ENCODE measurements around the gene PLCB3.

PLCB3 gene

DNA sequence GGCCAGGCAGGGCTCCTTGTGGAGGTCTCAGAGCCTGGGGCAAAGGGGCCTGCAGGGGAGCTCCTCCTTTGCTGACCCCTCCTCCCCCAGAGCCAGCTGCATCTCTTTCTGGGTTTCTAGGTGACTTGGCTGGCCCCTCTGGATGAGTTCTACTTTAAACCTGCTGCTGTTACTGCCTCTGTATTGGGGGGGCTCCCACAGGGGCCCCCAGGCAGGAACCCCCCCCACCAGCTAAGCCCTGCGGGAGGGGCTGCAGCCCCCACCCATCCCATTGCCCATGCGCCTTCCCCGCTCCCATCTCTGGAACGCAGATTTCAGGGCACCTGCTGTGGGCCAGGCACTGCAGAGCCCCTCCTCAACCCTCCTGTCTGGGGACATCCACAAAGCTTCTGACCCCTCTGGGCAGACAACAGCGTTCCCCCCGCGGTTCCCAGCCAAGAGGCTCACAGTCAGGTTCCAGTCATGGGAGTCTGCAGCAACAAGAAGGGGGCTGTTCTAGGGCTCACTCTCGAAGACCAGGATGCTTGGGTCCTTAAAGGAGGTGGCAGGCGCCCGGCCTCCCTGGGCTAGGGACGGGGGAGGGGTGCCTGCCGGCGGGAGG, 815 bp upstream of the PLCB3 start:
- H4K20me1 ChIP-seq (ENCODE audit: insufficient read depth, low read length) = no peaks in the 10 kb centered on the region
- no peaks in the 10 kb centered on the region for H3K9me2 ChIP-seq (ENCODE audit: low read depth, low read length)
- H3K79me2 ChIP-seq (ENCODE audit: insufficient read depth, low read length) = no peaks in the 10 kb centered on the region; the same call in 1 of the 2 replicates
- peak overlapping the region; percentile 71 for H3K9ac ChIP-seq (ENCODE audit: low read length)
- no peak overlapping the region for H2AFZ ChIP-seq (ENCODE audit: low read length)
- H3K36me3 ChIP-seq (ENCODE audit: insufficient read depth, low read length) = 0 out of 2 replicates have a peak, but pooled peaks cover 7% of the 10 kb centered on the region
- peak overlapping the region; percentile 93 for H3K4me2 ChIP-seq (ENCODE audit: low read length)
- H3K27me3 ChIP-seq (ENCODE audit: insufficient read depth, low read length) = no peaks in the 10 kb centered on the region
- 0 out of 2 replicates have a peak, but pooled peaks cover 3% of the 10 kb centered on the region for H3F3A ChIP-seq (ENCODE audit: insufficient read depth, low read length)
- H3K9me3 ChIP-seq (ENCODE audit: low read length) = no peaks in the 10 kb centered on the region
- H3K4me1 ChIP-seq (ENCODE audit: insufficient read depth, low read length, severe bottlenecking) = peaks cover 39% of the 10 kb centered on the region
- no peak for TF ChIP-seq CTCF (IDR thresholded peaks at IDR 0.05; ENCODE audit: low read length)
- no peak for TF ChIP-seq EZH2 (IDR thresholded peaks at IDR 0.05; ENCODE audit: borderline replicate concordance, low read length)
- no peak overlapping the region for H3K27ac ChIP-seq (ENCODE audit: low read depth, low read length, poor library complexity, severe bottlenecking)
- peak overlapping the region; percentile 71 for H3K4me3 ChIP-seq (ENCODE audit: low read depth, low read length, poor library complexity, severe bottlenecking)

DNA sequence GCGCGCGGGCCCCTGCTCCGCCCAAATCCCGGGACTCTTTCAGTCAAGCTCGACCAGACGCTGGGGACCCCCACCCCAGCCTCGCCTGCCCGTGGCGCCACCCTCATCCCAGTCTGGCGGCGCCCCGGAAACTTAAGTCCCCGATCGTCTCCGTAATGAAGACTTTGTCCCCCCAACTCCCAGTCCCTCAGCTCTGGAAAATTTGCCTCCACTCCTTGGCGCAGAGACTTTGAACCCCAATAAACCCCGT, 348 bp downstream of the PLCB3 start:
- Histone ChIP-seq H3K9me2 (ENCODE audit: low read depth, low read length) (no peaks in the 10 kb centered on the region), H3K27ac (ENCODE audit: low read depth, low read length, poor library complexity, severe bottlenecking) (no peak overlapping the region), H3K79me2 (ENCODE audit: insufficient read depth, low read length) (no peaks in the 10 kb centered on the region), H3K9me3 (ENCODE audit: low read length) (no peaks in the 10 kb centered on the region), H3K27me3 (ENCODE audit: insufficient read depth, low read length) (no peaks in the 10 kb centered on the region), H3F3A (ENCODE audit: insufficient read depth, low read length) (0 out of 2 replicates have a peak, but pooled peaks cover 3% of the 10 kb centered on the region), H3K36me3 (ENCODE audit: insufficient read depth, low read length) (0 out of 2 replicates have a peak, but pooled peaks cover 7% of the 10 kb centered on the region), H3K9ac (ENCODE audit: low read length) (peak overlapping the region; percentile 79), H4K20me1 (ENCODE audit: insufficient read depth, low read length) (no peaks in the 10 kb centered on the region), H2AFZ (ENCODE audit: low read length) (no peak overlapping the region), H3K4me2 (ENCODE audit: low read length) (peak overlapping the region; percentile 91), H3K4me1 (ENCODE audit: insufficient read depth, low read length, severe bottlenecking) (peaks cover 38% of the 10 kb centered on the region), H3K4me3 (ENCODE audit: low read depth, low read length, poor library complexity, severe bottlenecking) (peak overlapping the region; percentile 71)
- TF ChIP-seq CTCF (IDR thresholded peaks at IDR 0.05; ENCODE audit: low read length) (no peak), EZH2 (IDR thresholded peaks at IDR 0.05; ENCODE audit: borderline replicate concordance, low read length) (no peak)

DNA sequence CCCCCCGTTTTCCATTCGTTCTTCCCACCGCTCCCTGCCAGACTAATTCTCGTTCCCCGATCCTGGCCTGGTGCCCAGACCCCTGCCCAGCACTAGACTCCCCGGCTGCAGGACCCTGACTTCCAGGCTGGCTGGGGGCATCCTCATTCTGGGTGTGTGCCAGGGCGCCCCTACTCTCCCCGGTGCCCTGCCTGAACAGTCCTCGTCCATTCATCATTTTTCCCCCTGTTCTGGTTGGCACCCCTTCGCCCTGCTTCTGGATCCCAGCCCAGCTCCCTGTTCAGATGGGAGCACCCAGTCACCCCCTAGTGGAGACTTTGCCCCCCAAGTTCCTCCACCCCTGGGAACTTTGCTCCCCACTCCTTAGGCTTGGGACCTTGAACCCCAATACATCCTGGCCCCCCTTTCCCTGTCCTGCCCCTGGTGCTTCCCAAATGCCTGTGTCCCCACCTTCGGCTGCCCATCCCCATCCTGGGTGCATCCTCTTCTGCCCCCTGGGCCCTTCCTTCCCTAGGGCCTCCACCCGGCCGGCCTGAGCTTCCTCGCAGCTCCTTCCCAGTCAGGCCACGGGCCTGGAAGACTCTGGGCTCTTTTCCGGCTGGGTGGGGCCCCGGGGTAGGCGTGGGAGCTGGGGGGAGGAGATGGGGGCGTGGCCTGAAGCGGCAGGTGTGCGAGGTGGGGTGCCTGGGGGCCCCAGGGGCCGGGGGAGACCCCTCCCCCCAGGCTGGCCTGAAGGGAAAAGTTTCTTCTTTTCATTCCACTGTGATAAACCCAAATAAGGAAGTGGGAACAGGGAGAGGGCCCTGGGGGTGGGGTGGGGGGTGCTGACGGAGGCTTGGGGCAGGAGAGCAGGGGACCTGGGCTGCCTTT, 908 bp downstream of the PLCB3 start:
- H3K9ac ChIP-seq (ENCODE audit: low read length) = peak overlapping the region; percentile 79
- H3K9me2 ChIP-seq (ENCODE audit: low read depth, low read length) = no peaks in the 10 kb centered on the region
- no peak overlapping the region for H3K27ac ChIP-seq (ENCODE audit: low read depth, low read length, poor library complexity, severe bottlenecking)
- H3K4me3 ChIP-seq (ENCODE audit: low read depth, low read length, poor library complexity, severe bottlenecking) = peak overlapping the region; percentile 71
- H4K20me1 ChIP-seq (ENCODE audit: insufficient read depth, low read length) = no peaks in the 10 kb centered on the region
- H3K79me2 ChIP-seq (ENCODE audit: insufficient read depth, low read length) = no peaks in the 10 kb centered on the region
- H2AFZ ChIP-seq (ENCODE audit: low read length) = no peak overlapping the region
- H3K27me3 ChIP-seq (ENCODE audit: insufficient read depth, low read length) = no peaks in the 10 kb centered on the region
- H3K4me1 ChIP-seq (ENCODE audit: insufficient read depth, low read length, severe bottlenecking) = peaks cover 33% of the 10 kb centered on the region
- TF ChIP-seq CTCF (IDR thresholded peaks at IDR 0.05; ENCODE audit: low read length) (peak; percentile 50), EZH2 (IDR thresholded peaks at IDR 0.05; ENCODE audit: borderline replicate concordance, low read length) (no peak)
- no peaks in the 10 kb centered on the region for H3K9me3 ChIP-seq (ENCODE audit: low read length)
- H3K4me2 ChIP-seq (ENCODE audit: low read length) = peak overlapping the region; percentile 91
- 0 out of 2 replicates have a peak, but pooled peaks cover 7% of the 10 kb centered on the region for H3K36me3 ChIP-seq (ENCODE audit: insufficient read depth, low read length)
- H3F3A ChIP-seq (ENCODE audit: insufficient read depth, low read length) = 0 out of 2 replicates have a peak, but pooled peaks cover 3% of the 10 kb centered on the region

Data from OCI-LY1 (cell line).